Tibial nerve (tissue), 4 donors: Measurements from ENCODE around the gene C13orf46. TPM values are rescaled to one million over a fixed set of nuclear protein-coding genes. Genes with fewer than 3 reads are reported as not detected.

Experiments
- DNase-seq, 2 donors: peaks; one replicate each; pipeline ENCODE4 v3.0.0-alpha.2; 2019; ENCODE audit warnings: low spot score in 2 of 2
- H3K27ac ChIP-seq, 4 donors: fragments of 200-600 bp; sonication (generic) in 3 of 4; one replicate each; pipeline ENCODE4 v1.5.1; 2017 to 2019; ENCODE audit warnings: mild to moderate bottlenecking in 1 of 4
- H3K27me3 ChIP-seq, 2 donors: fragments of 200-600 bp; sonication (generic) in 1 of 2; one replicate each; pipeline versions ENCODE4 v1.5.1 to v1.6.0; 2017 to 2019
- H3K36me3 ChIP-seq, 3 donors: fragments of 200-600 bp; sonication (generic); one replicate each; pipeline ENCODE4 v1.5.1; 2018 to 2019
- H3K4me1 ChIP-seq, 4 donors: fragments of 200-600 bp; sonication (generic) in 3 of 4; one replicate each; pipeline ENCODE4 v1.5.1; 2017 to 2019
- H3K4me3 ChIP-seq, 4 donors: fragments of 200-600 bp; sonication (generic) in 3 of 4; one replicate each; pipeline ENCODE4 v1.5.1; 2017 to 2019; ENCODE audit warnings: mild to moderate bottlenecking in 1 of 4, moderate library complexity in 1 of 4
- H3K9me3 ChIP-seq, 4 donors: fragments of 200-600 bp; sonication (generic) in 3 of 4; one replicate each; pipeline ENCODE4 v1.5.1; 2017 to 2019
- CTCF ChIP-seq, 5 experiments: fragments of 200-600 bp in 3 of 5; fragments of 450-650 bp in 2 of 5; sonication (generic) in 3 of 5; IDR thresholded peaks; one replicate each; pipeline ENCODE4 v1.5.1; 2016 to 2019; ENCODE audit warnings: antibody characterized with exemption in 5 of 5, mild to moderate bottlenecking in 3 of 5, moderate library complexity in 2 of 5
- EP300 ChIP-seq, 2 donors: sonication (generic); formaldehyde crosslinking; IDR thresholded peaks; one replicate each; pipeline ENCODE4 v1.6.1; 2017; ENCODE audit warnings: antibody characterized with exemption in 2 of 2, mild to moderate bottlenecking in 1 of 2
- POLR2A ChIP-seq, 2 donors: fragments of 450-650 bp; IDR thresholded peaks; one replicate each; pipeline ENCODE4 v1.6.1; 2017; ENCODE audit warnings: antibody characterized with exemption in 2 of 2, mild to moderate bottlenecking in 2 of 2, moderate library complexity in 2 of 2
- WGBS, 2 donors: methylation state at CpG; one replicate each; pipeline ENCODE4 v1.1.5; 2018; 5-methylcytosine and 5-hydroxymethylcytosine counted together
- total RNA-seq, 4 donors: library from RNA; depleted of rRNA; stranded (reverse); fragments of >200 nt; gene quantifications; one replicate each; pipeline ENCODE4 v1.1.0, GENCODE V29; 2016

Gene C13orf46
- total RNA-seq, 4 donors from 2014 or later: 3.3 to 17.7 (median 4.1) TPM

DNA sequence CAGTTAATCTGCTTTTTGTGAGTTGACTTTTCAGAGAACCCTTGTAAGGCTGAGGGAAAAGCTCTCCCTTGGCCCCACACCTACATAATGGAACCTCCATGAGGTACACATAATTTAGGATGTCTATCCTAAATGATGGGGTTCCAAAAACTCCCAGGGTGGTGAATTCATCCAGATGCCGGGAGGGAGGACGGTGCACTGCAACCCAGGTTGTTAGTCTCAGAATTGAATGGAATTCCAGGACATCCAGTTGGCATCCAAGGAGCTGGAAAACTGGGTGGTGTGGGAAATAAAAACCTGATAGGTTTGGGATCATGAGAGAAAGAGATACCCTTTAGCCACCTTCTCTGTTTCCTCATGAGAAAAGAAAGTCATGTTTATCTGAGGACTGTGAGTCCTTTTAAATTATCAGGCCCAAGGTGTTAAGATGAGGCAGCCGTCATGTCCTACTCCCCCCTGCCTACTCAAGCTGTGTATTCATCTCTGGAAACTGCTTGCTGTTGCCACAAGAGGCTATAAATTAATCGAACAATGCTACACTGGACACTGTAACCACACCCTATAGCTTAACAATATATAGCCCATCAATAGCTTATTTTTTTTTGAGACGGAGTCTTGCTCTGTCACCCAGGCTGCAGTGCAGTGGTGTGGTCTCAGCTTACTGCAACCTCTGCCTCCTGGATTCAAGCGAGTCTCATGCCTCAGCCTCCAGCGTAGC is 49.5 kb downstream of the C13orf46 start:
- WGBS, 2 donors: 85 to 90% methylated on average over 7 of the region's 7 CpGs
- peaks cover 0 to 20% (median 4%) of the 10 kb centered on the region in 4 donors for H3K9me3 ChIP-seq
- no peak overlapping the region for H3K27ac ChIP-seq
- H3K27me3 ChIP-seq: no peaks in the 10 kb centered on the region
- DNase-seq: no peak
- no peak for TF ChIP-seq CTCF (IDR thresholded peaks at IDR 0.05)
- no peak for TF ChIP-seq EP300 (IDR thresholded peaks at IDR 0.05)
- TF ChIP-seq POLR2A (IDR thresholded peaks at IDR 0.05): no peak
- peaks cover 0 to 33% (median 7%) of the 10 kb centered on the region in 4 donors for H3K4me1 ChIP-seq
- no peaks in the 10 kb centered on the region for H3K36me3 ChIP-seq
- no peak overlapping the region for H3K4me3 ChIP-seq

- H3K4me1 ChIP-seq: peaks cover 0 to 25% (median 3%) of the 10 kb centered on the region in 4 donors
- H3K27ac ChIP-seq: no peak overlapping the region
- peak in 1 of 2 donors; percentile 11 for DNase-seq
- 68 to 72% methylated on average over 8 of the region's 8 CpGs for WGBS, 2 donors
- H3K4me3 ChIP-seq: no peak overlapping the region
- H3K27me3 ChIP-seq: no peaks in the 10 kb centered on the region
- no peak for TF ChIP-seq EP300 (IDR thresholded peaks at IDR 0.05)
- TF ChIP-seq CTCF (IDR thresholded peaks at IDR 0.05): no peak
- no peaks in the 10 kb centered on the region for H3K36me3 ChIP-seq
- peaks cover 0 to 20% (median 4%) of the 10 kb centered on the region in 4 donors for H3K9me3 ChIP-seq
These were observed 50.4 kb downstream of the C13orf46 start for GRCh38 chr13:113923376-113924063.

- Histone ChIP-seq H3K27ac (no peak overlapping the region), H3K27me3 (peaks cover 0 to 6% of the 10 kb centered on the region in 2 donors), H3K9me3 (peaks cover 0 to 20% (median 4%) of the 10 kb centered on the region in 4 donors), H3K4me1 (peaks cover 0 to 16% (median 0%) of the 10 kb centered on the region in 4 donors), H3K36me3 (no peaks in the 10 kb centered on the region), H3K4me3 (no peak overlapping the region)
- TF ChIP-seq EP300 (IDR thresholded peaks at IDR 0.05): no peak
- TF ChIP-seq CTCF (IDR thresholded peaks at IDR 0.05): no peak
- 88 to 90% methylated on average over 15 of the region's 15 CpGs for WGBS, 2 donors
- peak in 1 of 2 donors; percentile 12 for DNase-seq
These were observed 51.3 kb downstream of the C13orf46 start for GRCh38 chr13:113922412-113923118.

GRCh38 chr13:113921763-113922162 is 52.1 kb downstream of the C13orf46 start:
- H3K9me3 ChIP-seq: peaks cover 0 to 20% (median 4%) of the 10 kb centered on the region in 4 donors
- 67 to 89% methylated on average over 1 of the region's 1 CpG for WGBS, 2 donors
- H3K27me3 ChIP-seq: peaks cover 0 to 9% of the 10 kb centered on the region in 2 donors
- no peak overlapping the region for H3K27ac ChIP-seq
- no peaks in the 10 kb centered on the region for H3K36me3 ChIP-seq
- no peak for DNase-seq
- TF ChIP-seq POLR2A (IDR thresholded peaks at IDR 0.05): no peak
- TF ChIP-seq CTCF (IDR thresholded peaks at IDR 0.05): no peak
- TF ChIP-seq EP300 (IDR thresholded peaks at IDR 0.05): no peak
- H3K4me3 ChIP-seq: no peak overlapping the region
- peaks cover 0 to 8% (median 0%) of the 10 kb centered on the region in 4 donors for H3K4me1 ChIP-seq
